HL-60 (cell line): ENCODE data around the gene RNF223.

ENCODE experiments used
- CTCF ChIP-seq: IDR thresholded peaks from one replicate; pipeline ENCODE4 v1.5.1; 2011; ENCODE audit warnings: low read length, control low read depth, inconsistent platforms; ENCODE audit not compliant: insufficient read depth
- POLR2AphosphoS5 ChIP-seq: IDR thresholded peaks from 2 replicates; pipeline ENCODE4 v1.6.1; 2012; ENCODE audit warnings: low read depth
- TF ChIP-seq, protein P1 (sequence below): IDR thresholded peaks from 2 replicates; pipeline ENCODE4 v1.6.1; 2012; ENCODE audit warnings: low read depth; ENCODE audit not compliant: insufficient replicate concordance

- no peak for TF ChIP-seq CTCF
- no peak for TF ChIP-seq POLR2AphosphoS5
- TF ChIP-seq, protein P1, sequence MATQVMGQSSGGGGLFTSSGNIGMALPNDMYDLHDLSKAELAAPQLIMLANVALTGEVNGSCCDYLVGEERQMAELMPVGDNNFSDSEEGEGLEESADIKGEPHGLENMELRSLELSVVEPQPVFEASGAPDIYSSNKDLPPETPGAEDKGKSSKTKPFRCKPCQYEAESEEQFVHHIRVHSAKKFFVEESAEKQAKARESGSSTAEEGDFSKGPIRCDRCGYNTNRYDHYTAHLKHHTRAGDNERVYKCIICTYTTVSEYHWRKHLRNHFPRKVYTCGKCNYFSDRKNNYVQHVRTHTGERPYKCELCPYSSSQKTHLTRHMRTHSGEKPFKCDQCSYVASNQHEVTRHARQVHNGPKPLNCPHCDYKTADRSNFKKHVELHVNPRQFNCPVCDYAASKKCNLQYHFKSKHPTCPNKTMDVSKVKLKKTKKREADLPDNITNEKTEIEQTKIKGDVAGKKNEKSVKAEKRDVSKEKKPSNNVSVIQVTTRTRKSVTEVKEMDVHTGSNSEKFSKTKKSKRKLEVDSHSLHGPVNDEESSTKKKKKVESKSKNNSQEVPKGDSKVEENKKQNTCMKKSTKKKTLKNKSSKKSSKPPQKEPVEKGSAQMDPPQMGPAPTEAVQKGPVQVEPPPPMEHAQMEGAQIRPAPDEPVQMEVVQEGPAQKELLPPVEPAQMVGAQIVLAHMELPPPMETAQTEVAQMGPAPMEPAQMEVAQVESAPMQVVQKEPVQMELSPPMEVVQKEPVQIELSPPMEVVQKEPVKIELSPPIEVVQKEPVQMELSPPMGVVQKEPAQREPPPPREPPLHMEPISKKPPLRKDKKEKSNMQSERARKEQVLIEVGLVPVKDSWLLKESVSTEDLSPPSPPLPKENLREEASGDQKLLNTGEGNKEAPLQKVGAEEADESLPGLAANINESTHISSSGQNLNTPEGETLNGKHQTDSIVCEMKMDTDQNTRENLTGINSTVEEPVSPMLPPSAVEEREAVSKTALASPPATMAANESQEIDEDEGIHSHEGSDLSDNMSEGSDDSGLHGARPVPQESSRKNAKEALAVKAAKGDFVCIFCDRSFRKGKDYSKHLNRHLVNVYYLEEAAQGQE, result no peak
These were observed 25.5 kb upstream of the RNF223 start for GRCh38 chr1:1099506-1100183.
